Stimulated activated CD4-positive, alpha-beta T cell treated with anti-CD3 and anti-CD28 coated beads, Interleukin-4, amount 100 ng/mL, for 1 hour (primary cell): ENCODE measurements around the gene ZNF76.
A peak's percentile ranks its signal among the peaks of the same experiment; 100 is the strongest.
"Not testable (repeated sequence)": the region's sequence is repeated elsewhere in the genome, so short reads cannot be mapped to it uniquely, and the experiment has no call there.

Source experiments
- DNase-seq: peaks from one replicate; pipeline ENCODE4 v3.0.0-alpha.2; 2020

Gene ZNF76

GRCh38 chr6:35305117-35305516 lies 45.6 kb downstream of the ZNF76 start:
- DNase-seq, result no peak

- not testable (repeated sequence) for DNase-seq
These were observed 47.6 kb downstream of the ZNF76 start for GRCh38 chr6:35307138-35307537.

GRCh38 chr6:35308543-35308942 lies 49.0 kb downstream of the ZNF76 start:
- DNase-seq, result not testable (repeated sequence)

GRCh38 chr6:35309611-35310264 lies 50.2 kb downstream of the ZNF76 start:
- no peak for DNase-seq

- no peak for DNase-seq
These were observed 50.8 kb downstream of the ZNF76 start for GRCh38 chr6:35310265-35310831.

GRCh38 chr6:35311390-35312075 lies 52.0 kb downstream of the ZNF76 start:
- peak; percentile 39 for DNase-seq

GRCh38 chr6:35312076-35312800 lies 52.7 kb downstream of the ZNF76 start:
- no peak for DNase-seq

- DNase-seq, result no peak
These were observed 53.3 kb downstream of the ZNF76 start for GRCh38 chr6:35312807-35313206.

GRCh38 chr6:35317483-35318195 lies 58.1 kb downstream of the ZNF76 start:
- no peak for DNase-seq

GRCh38 chr6:35318196-35319171 lies 58.9 kb downstream of the ZNF76 start:
- DNase-seq, result no peak

- no peak for DNase-seq
These were observed 60.0 kb downstream of the ZNF76 start for GRCh38 chr6:35319346-35320030.

GRCh38 chr6:35320031-35320410 lies 60.5 kb downstream of the ZNF76 start:
- DNase-seq, result no peak

- DNase-seq, result no peak
These were observed 61.6 kb downstream of the ZNF76 start for GRCh38 chr6:35321091-35321490.

- peak; percentile 75 for DNase-seq
These were observed 68.0 kb downstream of the ZNF76 start for GRCh38 chr6:35327349-35328027.

GRCh38 chr6:35328108-35328723 lies 68.7 kb downstream of the ZNF76 start:
- DNase-seq, result no peak

GRCh38 chr6:35328965-35329364 lies 69.4 kb downstream of the ZNF76 start:
- not testable (repeated sequence) for DNase-seq

- no peak for DNase-seq
These were observed 71.1 kb downstream of the ZNF76 start for GRCh38 chr6:35330541-35331119.

- peak; percentile 49 for DNase-seq
These were observed 72.7 kb downstream of the ZNF76 start for GRCh38 chr6:35332074-35332887.

GRCh38 chr6:35341557-35341956 lies 82.0 kb downstream of the ZNF76 start:
- no peak for DNase-seq
